Bronchial epithelial cell (primary cell): ENCODE data around the gene ATP8A1. TPM values are rescaled to one million over a fixed set of nuclear protein-coding genes. Genes with fewer than 3 reads are reported as not detected.

Experiments
- DNase-seq: peaks from one replicate; pipeline ENCODE4 v3.0.0-alpha.2; 2010; ENCODE audit warnings: low read depth
- FAIRE-seq: peaks from 2 replicates; lab custom pipeline; 2011; peaks lifted over from hg19 to GRCh38; lab: Jason Lieb, UNC
- H3K27me3 ChIP-seq: 2 replicates; pipeline ENCODE4 v1.5.1; 2011; ENCODE audit warnings: low read length; ENCODE audit not compliant: control insufficient read depth, insufficient read depth
- H3K36me3 ChIP-seq: 2 replicates; pipeline ENCODE4 v1.5.1; 2011; ENCODE audit warnings: low read length; ENCODE audit not compliant: control insufficient read depth, insufficient read depth
- H3K4me3 ChIP-seq: 2 replicates; pipeline ENCODE4 v1.5.1; 2011; ENCODE audit warnings: mild to moderate bottlenecking, low read depth, low read length, control low read depth
- total RNA-seq: library from RNA; depleted of rRNA; stranded (reverse); fragments of >200 nt; gene quantifications from 2 replicates; pipeline ENCODE4 v1.2.1, GENCODE V29; 2014
- TF ChIP-seq, protein P1 (sequence below): IDR thresholded peaks from 2 replicates; pipeline ENCODE4 v1.5.1; 2011; ENCODE audit warnings: mild to moderate bottlenecking, moderate library complexity, low read length, control low read depth, inconsistent platforms; ENCODE audit not compliant: insufficient read depth, severe bottlenecking

Gene ATP8A1
- total RNA-seq, 1 donor from 2014 or later, result 2.1 TPM

DNA sequence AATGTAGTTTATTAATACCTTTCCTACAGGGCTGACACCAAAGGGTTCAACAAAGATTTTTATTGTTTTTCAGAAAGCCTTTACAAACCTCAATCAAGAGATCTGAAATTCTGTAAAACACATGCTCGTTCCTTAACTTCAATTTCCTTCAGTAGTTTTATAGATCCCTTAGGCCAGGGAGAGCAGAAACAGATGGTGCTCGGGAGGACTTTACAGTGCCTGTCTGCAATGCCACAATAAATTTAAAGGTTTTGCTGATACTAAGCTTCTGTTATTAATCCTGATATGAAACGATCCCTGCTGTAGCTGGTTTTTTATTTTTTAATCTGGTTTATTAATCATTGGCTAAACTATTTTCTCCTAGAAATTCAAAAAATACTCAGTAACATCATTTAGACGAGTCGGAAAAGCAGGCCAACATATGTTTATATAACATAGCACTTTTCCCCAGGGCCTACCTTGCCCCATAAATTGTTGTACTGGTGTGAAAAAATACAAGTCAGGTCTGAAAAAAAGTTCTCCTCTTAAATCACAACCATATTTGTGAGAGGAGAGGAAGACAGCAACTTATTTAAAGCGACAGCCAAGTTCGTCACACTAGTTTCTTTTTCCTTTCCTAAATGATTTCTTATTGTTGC lies 219.9 kb downstream of the ATP8A1 start:
- no peak for DNase-seq
- TF ChIP-seq, protein P1, sequence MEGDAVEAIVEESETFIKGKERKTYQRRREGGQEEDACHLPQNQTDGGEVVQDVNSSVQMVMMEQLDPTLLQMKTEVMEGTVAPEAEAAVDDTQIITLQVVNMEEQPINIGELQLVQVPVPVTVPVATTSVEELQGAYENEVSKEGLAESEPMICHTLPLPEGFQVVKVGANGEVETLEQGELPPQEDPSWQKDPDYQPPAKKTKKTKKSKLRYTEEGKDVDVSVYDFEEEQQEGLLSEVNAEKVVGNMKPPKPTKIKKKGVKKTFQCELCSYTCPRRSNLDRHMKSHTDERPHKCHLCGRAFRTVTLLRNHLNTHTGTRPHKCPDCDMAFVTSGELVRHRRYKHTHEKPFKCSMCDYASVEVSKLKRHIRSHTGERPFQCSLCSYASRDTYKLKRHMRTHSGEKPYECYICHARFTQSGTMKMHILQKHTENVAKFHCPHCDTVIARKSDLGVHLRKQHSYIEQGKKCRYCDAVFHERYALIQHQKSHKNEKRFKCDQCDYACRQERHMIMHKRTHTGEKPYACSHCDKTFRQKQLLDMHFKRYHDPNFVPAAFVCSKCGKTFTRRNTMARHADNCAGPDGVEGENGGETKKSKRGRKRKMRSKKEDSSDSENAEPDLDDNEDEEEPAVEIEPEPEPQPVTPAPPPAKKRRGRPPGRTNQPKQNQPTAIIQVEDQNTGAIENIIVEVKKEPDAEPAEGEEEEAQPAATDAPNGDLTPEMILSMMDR, result no peak
- FAIRE-seq, result no peak
- no peaks in the 10 kb centered on the region for H3K36me3 ChIP-seq
- H3K27me3 ChIP-seq, result no peaks in the 10 kb centered on the region
- no peak overlapping the region for H3K4me3 ChIP-seq

DNA sequence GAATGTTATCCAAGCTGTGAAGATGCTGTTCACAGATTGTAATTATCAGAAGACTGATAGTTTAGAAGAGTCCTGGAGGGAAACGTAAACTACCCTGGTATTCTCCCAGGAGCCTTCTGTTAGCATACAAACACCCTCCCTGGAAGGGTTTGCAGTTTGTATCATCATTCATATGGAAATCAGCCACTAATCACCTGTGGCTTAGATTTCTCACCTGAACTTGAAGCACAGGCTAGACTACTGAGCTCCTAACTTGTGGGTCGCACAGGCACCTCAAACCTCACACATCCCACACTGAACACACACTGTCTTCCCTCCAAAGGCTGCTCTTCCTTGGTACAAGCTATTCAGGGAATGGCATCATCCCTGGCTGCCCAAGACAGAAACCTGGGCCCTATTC lies 228.9 kb downstream of the ATP8A1 start:
- no peak for FAIRE-seq
- H3K27me3 ChIP-seq, result no peaks in the 10 kb centered on the region
- no peak overlapping the region for H3K4me3 ChIP-seq
- H3K36me3 ChIP-seq, result no peaks in the 10 kb centered on the region
- TF ChIP-seq, protein P1, result no peak
- no peak for DNase-seq

DNA sequence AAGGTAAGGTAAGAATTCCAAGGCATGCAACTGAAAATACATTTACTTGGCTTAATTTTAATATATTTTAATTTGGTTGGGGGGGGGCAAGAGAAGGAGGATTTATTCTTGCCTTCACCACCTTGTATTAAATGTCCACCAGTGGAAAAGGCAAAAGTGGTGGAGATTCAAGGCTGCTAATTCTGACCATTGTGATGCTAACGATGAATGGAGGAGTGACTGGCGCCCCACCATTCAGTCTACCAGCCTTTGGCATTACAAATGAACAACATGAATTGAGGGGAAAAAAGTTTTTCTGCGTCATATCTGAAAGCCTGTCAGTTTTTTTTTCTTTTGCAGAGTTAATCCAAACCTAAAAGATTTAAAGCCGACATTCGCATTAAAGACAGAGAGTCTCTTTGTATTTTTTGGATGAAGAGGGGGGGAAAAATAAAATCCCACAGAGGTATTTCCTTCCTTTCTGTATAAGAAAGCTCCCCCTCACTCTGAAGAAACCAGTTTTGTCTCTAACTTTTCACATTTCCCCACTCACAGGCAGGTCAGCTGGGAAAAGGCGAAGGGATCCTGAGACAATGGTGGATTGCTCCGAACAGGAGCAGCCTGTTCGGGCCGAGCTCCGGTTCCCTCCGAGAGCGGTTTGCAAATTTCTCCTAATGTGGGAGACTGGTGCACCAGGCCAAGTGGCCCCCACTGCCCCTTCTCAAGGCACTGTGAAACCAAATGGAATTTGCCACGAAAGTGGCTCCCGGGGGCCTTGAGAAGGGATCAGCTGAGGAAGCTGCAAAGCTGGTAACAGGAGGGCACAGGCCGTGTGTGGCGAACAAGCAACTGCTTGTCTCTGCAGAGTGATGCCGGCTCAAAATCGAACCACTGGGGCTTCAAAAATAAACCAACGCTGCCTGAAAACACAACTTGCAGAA lies 231.5 kb downstream of the ATP8A1 start:
- no peak for DNase-seq
- no peak for FAIRE-seq
- Histone ChIP-seq H3K4me3 (no peak overlapping the region), H3K27me3 (no peaks in the 10 kb centered on the region), H3K36me3 (no peaks in the 10 kb centered on the region)
- TF ChIP-seq, protein P1, result no peak

DNA sequence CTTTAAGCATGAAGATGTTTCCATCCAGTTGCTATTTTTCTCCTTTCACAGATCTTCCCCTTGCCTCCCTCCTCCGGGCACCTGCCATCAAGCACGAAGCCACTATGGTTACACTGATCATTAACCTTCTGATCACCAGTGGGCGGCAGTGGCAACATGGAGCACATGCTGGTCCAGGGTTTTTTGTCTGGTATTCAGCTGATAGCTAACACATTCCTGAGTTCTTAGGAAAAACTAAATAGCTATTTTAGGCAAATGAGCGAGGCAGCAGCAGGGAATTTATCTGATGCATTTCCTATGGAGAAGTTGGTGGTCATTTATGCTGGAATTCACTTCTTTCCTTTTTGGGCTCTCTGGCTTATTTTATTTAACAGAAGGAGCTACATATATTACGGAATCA lies 236.8 kb downstream of the ATP8A1 start:
- no peaks in the 10 kb centered on the region for H3K36me3 ChIP-seq
- no peak overlapping the region for H3K4me3 ChIP-seq
- no peaks in the 10 kb centered on the region for H3K27me3 ChIP-seq
- TF ChIP-seq, protein P1, result no peak
- FAIRE-seq, result no peak
- DNase-seq, result no peak

DNA sequence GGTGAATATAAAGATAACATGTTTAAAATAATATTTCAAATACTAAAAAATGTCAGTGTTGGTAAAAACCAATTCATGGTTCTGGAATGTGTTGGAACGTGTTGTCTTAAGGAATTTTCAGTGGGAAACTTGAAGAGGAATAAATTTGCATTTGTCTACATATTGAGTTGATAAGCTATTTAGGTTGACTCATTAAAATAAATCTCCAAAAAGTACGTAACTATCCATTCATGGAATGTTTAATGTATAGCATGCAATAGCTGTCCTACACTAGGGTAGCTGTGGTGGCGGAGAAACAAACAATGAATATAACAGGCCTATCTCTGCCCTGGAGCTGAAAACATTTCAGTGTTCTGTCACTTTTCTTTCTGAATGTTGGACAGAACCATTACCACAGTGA lies 239.4 kb downstream of the ATP8A1 start:
- TF ChIP-seq, protein P1, result no peak
- no peak for FAIRE-seq
- DNase-seq, result no peak
- no peaks in the 10 kb centered on the region for H3K27me3 ChIP-seq
- H3K4me3 ChIP-seq, result no peak overlapping the region
- H3K36me3 ChIP-seq, result no peaks in the 10 kb centered on the region
